GM18870 (cell line): ENCODE results near the gene ESD.
"Not testable (repeated sequence)": the region's sequence is repeated elsewhere in the genome, so short reads cannot be mapped to it uniquely, and the experiment has no call there.

ENCODE experiments used
- ATAC-seq: cut with Tn5 transposase; IDR thresholded peaks from one replicate; pipeline ENCODE4 v1.9.1; 2021; ENCODE audit warnings: moderate library complexity; ENCODE audit not compliant: unreplicated experiment

ESD gene

GRCh38 chr13:46796129-46796514 is 839 bp downstream of the ESD start:
- no peak for ATAC-seq

DNA sequence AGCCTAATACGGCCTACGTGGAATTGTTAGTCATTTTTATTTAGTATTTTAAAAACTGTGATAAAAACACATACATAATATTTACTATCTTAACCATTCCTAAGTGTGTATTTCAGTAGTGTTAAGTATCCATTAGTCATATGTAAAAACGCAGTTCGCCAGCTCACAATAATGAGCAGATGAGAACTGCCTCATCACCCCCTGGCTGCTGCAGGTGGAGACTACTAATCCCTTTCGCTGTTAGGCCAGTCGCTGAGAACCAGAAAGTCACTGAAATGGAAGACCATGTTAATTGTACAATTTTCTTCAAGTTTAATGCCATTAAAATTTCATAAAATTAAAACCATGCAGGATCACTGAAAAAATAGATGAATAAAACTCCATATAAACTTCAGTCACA is 1.6 kb downstream of the ESD start:
- ATAC-seq = no peak

DNA sequence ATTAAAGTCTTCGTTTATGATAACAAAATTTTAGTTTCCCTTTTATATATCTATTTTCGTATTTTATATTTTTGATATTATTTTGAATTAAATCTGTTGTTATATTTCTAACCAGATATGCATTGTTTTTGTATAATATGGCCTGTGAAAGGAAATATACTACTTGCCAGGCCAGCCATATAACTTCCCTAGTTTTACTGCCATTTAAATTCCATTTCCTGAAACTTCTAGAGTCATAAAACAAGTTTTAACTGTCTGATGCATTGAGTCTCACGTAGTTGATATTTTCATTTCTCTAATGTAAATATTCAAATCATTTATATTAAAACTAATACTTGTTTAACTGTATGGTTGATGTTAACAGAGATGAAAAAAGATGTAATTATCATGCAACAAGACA is 13.5 kb downstream of the ESD start:
- no peak for ATAC-seq

DNA sequence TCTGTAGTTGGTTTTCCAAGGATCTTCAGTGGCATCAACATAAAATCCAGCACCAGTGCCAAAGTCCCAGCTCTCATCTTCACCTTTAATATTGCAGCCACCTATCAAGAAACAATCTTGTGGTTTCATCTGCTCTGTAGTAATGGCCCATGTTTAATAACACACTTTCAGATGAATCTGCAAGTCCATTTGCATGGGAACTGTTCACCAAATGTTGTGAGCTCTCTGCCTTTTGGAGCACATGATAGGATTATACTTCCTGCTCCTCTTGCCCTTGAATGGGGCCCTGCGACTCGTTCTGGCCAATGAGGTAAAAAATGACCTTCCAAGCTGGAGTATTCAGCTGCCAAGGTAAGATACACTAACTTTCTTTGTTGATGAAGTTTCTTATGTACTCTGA is 14.3 kb downstream of the ESD start:
- ATAC-seq = no peak

DNA sequence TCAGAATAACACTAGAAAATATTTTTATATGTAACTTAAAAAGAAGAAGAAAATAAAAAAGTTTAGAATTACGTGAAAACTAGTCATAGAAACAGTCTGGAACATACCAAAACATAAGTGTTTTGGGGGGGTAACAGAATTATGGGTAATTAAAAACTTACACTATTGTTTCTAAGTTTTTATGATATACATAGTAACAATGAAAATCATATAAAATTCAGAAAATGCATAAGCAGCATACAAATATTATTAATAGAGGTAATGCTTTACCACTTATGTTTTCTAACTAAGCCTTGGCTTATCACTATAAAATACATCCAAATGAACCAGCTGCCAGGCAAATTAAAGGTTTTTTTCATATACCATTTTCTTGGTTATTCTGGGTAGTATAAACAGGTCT is 14.9 kb downstream of the ESD start:
- ATAC-seq = no peak

DNA sequence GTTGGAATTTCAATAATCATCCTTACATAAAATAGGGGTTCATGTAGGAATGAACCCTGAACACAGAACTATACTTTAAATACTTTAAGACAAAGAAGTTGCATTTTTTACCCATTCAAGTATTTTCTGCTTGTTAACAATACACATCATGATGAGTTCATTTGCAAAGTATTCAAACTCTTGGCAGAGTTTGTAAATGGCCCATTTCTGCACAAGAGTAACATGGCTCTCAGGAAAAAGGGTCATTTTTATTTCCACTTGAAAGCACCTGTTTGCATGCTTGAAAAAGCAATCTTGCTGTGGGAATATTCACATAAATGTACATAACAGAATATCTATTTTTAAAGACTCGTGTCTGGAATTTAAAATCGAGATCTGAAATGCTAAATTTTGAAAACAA is 18.1 kb downstream of the ESD start:
- no peak for ATAC-seq

DNA sequence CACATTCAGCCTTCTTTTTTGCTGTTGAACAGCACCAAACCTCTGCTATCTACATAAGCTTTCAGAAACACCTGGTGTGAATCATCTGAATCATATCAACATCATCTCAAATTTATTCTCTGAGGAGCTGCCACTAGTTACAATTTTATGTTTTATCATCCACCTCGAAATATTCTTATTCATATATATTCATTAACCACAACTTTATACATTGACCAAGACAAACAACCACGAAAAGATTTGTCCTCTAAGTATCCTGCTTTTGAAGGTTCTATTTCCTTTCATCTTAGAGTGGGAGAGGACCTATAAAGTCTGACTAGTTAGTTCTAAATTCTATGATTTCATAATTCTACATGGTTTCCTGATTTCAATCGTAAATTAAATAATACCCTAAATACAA is 18.9 kb downstream of the ESD start:
- no peak for ATAC-seq

DNA sequence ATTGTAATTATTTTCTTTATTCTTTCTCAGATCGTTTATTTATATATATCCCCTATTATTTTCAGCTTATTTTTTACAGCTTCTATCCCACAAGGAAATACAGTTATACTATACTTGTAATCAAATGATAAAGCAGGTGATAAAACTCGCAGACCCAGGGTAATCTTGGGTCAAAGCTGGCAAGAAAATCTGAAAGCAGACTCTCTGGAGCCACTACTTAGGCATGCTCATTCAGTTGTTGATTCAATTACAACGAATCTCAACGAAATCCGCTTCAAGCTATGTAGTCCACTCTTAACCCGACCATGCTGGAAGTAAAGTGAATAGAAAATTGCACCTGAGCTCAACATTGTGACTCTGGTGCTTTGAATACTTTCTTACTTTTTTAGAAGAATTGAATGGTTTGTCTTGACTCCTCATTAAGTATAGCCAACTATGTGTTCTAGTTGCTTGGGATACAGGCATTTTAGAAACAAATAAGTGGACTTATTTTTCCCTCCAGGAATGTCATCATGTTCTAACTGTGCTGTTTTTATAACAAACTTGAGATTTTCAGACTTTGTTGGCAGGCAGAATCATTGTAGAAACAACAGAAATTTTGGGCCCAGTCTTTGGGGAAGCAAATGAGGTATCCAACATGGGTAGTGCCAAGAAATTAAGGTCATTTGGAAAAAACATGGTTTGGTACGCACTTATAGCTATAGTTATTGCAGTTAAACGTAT is 21.4 kb downstream of the ESD start:
- no peak for ATAC-seq

DNA sequence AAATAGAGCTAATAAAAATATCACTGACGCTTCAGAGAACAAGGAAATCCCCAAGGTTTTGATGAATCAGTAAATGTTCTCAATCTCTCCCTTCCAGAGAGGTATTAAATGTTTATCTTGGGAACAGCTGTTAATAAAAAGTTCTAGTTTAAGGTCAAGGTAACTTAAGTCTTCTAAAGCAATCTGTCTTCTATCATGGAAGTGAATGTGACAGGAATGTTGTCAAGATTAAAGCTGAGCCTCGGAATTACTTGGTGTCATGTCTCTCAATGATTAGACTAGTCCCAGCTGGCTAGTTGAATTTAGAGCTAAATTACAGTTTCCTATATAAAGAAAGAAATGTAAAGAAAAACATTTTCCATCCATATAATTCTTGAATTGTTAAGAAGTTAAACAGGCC is 23.4 kb downstream of the ESD start:
- ATAC-seq = no peak

- no peak for ATAC-seq
Measured at GRCh38 chr13:46771693-46772092, 25.3 kb downstream of the ESD start.

- not testable (repeated sequence) for ATAC-seq
Measured at GRCh38 chr13:46769925-46770324, 27.0 kb downstream of the ESD start.

DNA sequence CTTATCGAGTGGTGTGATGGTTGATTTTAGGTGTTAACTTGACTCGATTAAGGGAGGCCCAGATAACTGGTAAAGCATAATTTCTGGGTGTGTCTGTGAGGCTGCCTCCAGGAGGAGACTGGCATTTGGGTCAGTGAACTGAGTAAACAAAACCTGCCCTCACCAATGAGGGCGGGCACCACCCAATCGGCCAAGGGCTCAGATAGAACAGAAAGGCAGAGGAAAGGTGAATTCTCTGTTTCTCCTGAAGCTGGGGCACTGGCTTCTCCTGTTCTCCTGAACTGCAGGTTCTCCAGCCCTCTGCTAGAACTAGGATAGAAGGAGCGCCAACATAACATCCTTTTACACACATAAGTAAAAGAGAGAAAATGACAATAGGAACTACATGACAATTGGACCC is 35.1 kb downstream of the ESD start:
- no peak for ATAC-seq

GRCh38 chr13:46761174-46761573 is 35.8 kb downstream of the ESD start:
- ATAC-seq = no peak

- no peak for ATAC-seq
Measured at GRCh38 chr13:46759846-46760245, 37.1 kb downstream of the ESD start.

DNA sequence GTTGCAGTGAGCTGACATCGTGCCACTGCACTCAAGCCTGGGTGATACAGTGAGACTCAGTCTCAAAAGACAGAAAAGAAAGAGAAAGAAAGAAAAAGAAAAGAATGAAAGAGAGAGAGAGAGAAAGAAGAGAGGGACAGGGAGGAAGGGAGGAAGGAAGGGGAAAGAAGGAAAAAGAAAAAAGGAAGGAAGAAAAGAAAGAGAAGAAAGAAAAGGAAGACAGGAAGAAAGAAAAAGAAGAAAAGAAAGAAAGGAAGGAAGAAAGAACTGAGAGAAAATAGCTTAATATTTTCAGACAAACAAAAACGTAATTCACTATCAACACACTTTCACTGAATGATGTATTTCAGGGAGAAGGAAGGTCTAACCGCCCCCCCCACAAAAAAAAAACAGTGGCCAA is 39.3 kb downstream of the ESD start:
- no peak for ATAC-seq

DNA sequence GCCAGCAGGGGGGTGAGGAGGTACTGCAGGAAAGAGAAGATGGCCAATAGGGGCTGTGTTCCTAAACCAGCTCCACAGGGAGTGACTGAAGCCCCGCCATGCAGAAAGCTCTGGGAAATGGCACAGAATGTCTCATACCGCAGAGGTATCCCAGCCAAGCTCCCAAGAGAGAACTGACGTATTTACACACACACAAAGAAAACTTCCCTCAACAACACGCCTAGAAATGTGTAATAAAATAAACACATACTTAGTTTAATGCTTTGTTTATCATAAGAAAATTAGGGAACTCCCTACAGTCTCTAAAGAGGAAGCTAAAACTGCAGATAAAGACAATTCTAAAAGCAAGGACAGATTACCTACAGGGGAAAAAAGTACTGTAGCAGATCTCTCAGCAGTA is 40.0 kb downstream of the ESD start:
- no peak for ATAC-seq

GRCh38 chr13:46755508-46755907 is 41.5 kb downstream of the ESD start:
- ATAC-seq = not testable (repeated sequence)

- no peak for ATAC-seq
Measured at GRCh38 chr13:46754812-46755211, 42.1 kb downstream of the ESD start.

DNA sequence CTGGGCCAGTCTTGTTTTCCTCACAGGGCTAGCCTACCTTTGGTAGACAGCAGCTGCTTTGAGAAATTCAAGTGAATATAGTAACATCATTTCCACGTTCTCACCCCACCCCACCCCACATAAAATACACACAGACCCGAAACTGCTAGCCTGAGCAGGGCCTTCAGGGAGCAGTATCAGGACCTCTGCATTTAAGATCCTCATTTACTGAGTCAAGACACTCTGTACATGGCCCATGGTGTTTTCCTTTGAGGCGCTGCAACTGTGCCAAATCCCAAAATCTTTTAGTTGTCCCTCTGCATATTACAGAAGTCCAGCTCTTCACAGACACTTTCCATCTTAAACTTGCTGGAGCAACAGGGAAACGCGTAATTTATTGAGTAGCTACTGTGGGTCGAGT is 43.0 kb downstream of the ESD start:
- ATAC-seq = no peak

DNA sequence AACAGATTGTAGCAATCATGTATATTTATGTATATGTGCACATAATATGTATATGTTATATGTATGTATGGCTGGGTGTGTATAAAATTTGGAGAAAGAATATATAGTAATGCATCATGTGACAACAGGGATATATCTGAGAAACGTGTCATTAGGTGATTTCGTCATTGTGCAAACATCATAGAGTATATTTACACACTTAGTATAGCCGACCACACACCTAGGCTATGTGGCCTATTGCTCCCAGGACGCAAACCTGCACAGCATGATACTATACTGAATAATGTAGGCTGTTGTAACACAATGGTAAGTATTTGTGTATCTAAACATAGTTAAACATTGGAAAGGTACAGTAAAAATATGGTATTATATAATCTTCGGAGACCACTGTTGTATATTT is 43.8 kb downstream of the ESD start:
- no peak for ATAC-seq

GRCh38 chr13:46751811-46752635 is 44.9 kb downstream of the ESD start:
- ATAC-seq = peak; percentile 88

DNA sequence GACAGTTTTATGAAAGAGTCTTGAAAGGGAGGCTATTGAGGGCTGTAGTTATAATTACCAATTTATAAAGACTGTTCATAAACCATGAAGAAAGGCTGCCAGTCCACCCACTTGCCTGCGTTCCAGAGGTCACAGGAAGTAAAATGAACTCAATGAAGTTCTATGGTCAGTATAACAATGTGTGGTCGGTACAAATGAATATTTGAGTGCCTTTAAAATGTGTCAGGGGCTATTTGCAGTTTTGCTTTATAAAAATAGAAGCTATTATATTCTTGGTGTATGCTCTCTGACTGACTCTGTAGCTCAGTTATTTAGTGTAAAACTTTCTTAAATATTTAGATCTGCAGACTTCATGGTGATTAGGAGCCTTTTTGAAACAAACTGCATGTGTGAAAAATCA is 47.0 kb downstream of the ESD start:
- ATAC-seq = no peak

DNA sequence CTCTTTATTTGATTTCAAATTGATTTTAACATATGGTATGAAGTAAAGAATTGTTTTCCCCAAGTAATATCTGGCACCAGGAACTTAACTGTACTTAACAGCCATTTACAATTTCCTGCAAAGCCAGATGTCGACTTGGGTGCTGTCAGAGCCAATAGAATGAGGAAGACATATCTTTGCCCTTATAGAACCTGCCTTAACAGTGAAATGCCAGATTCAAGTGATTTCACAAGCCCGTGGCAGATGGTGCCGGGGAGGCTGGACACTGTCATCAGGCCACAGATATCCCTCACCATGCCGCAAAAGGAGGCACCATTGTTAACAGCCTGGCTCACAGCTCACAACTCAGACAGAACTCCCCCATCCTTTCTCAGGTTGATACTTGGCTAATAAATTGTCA is 48.7 kb downstream of the ESD start:
- no peak for ATAC-seq
